ENCODE data around the gene CLRN1.

The CLRN1 gene

GRCh38 chr3:150917951-150918350, 54.6 kb downstream of the CLRN1 start:
- no peak for DNase-seq

- no peak for DNase-seq
Measured at GRCh38 chr3:150913133-150913922, 59.2 kb downstream of the CLRN1 start.

GRCh38 chr3:150912501-150912900, 60.0 kb downstream of the CLRN1 start:
- DNase-seq: no peak

GRCh38 chr3:150911771-150912170, 60.8 kb downstream of the CLRN1 start:
- no peak for DNase-seq

- DNase-seq: no peak
Measured at GRCh38 chr3:150906461-150906860, 66.1 kb downstream of the CLRN1 start.

- no peak for DNase-seq
Measured at GRCh38 chr3:150905746-150906145, 66.8 kb downstream of the CLRN1 start.

- DNase-seq: no peak
Measured at GRCh38 chr3:150905339-150905738, 67.2 kb downstream of the CLRN1 start, which contains the start of gene MINDY4B. MINDY4B (minus strand) TSS chr3:150905439; CDS start chr3:150905439, 0 bp downstream.

- no peak for DNase-seq
Measured at GRCh38 chr3:150902988-150903387, 69.5 kb downstream of the CLRN1 start.

- DNase-seq: no peak
Measured at GRCh38 chr3:150901793-150902192, 70.7 kb downstream of the CLRN1 start.

GRCh38 chr3:150899141-150899540, 73.4 kb downstream of the CLRN1 start:
- DNase-seq: no peak

GRCh38 chr3:150898046-150898754, 74.3 kb downstream of the CLRN1 start:
- DNase-seq: no peak

- no peak for DNase-seq
Measured at GRCh38 chr3:150897592-150897991, 74.9 kb downstream of the CLRN1 start.

- DNase-seq: no peak
Measured at GRCh38 chr3:150890831-150891230, 81.7 kb downstream of the CLRN1 start.

- no peak for DNase-seq
Measured at GRCh38 chr3:150890295-150890694, 82.2 kb downstream of the CLRN1 start.

GRCh38 chr3:150889106-150889505, 83.4 kb downstream of the CLRN1 start:
- peak; percentile 19 for DNase-seq

GRCh38 chr3:150887031-150887430, 85.5 kb downstream of the CLRN1 start:
- DNase-seq: no peak

- DNase-seq: no peak
Measured at GRCh38 chr3:150885535-150885934, 87.0 kb downstream of the CLRN1 start.

GRCh38 chr3:150878996-150879575, 93.4 kb downstream of the CLRN1 start:
- no peak for DNase-seq

GRCh38 chr3:150878290-150878689, 94.2 kb downstream of the CLRN1 start:
- no peak for DNase-seq

- DNase-seq: no peak
Measured at GRCh38 chr3:150877303-150877702, 95.2 kb downstream of the CLRN1 start.

- DNase-seq: no peak
Measured at GRCh38 chr3:150876611-150877265, 95.8 kb downstream of the CLRN1 start.
